HCT116 (cell line): ENCODE data around the gene PIK3CA. TPM values are rescaled to one million over a fixed set of nuclear protein-coding genes. Genes with fewer than 3 reads are reported as not detected.
"Not testable (repeated sequence)": the region's sequence is repeated elsewhere in the genome, so short reads cannot be mapped to it uniquely, and the experiment has no call there.

Experiments
- ATAC-seq: fragments of 200-7000 bp; cut with Tn5 transposase; 2 replicates; pipeline ENCODE4 v1.9.1; 2020; ENCODE audit warnings: mild to moderate bottlenecking, moderate library complexity
- BruUV-seq: library from RNA; stranded (reverse); fragments of 400-500 nt; replicated peaks from 2 replicates; lab custom pipeline; 2021; lab: Mats Ljungman, UMichigan
- CTCF ChIA-PET: fragments of 300-600 bp; sonication (Branson Sonifier 250); formaldehyde crosslinking; loops from one replicate; lab custom pipeline; 2021; ENCODE audit warnings: antibody characterized with exemption; lab: Charles Lee
- POLR2A ChIA-PET: fragments of 300-600, 350-600 bp; sonication (Branson Sonifier 250); formaldehyde crosslinking; loops from one replicate; lab custom pipeline; 2021; ENCODE audit warnings: antibody characterized with exemption; lab: Charles Lee
- RAD21 ChIA-PET, 2 experiments: fragments of 300-600 bp; sonication (Branson Sonifier 250); formaldehyde crosslinking; loops; one replicate each; lab custom pipeline; 2023; ENCODE audit warnings: low total read pairs in 2 of 2; ENCODE audit not compliant: uncharacterized antibody in 2 of 2, unreplicated experiment in 2 of 2, low non-redundant PET in 1 of 2; lab: Charles Lee
- DNase-seq: peaks from one replicate; pipeline ENCODE4 v3.0.0-alpha.2; 2010; ENCODE audit warnings: low read depth, low spot score
- H2AFZ ChIP-seq: fragments of 200-600 bp; shearing (Covaris generic), sonication (generic); 2 replicates; pipeline ENCODE4 v1.6.1; 2017; ENCODE audit warnings: low read depth, mixed run types, mixed read lengths, antibody characterized with exemption, low read length; ENCODE audit not compliant: poor library complexity, severe bottlenecking
- H3K27ac ChIP-seq: 2 replicates; pipeline ENCODE4 v1.5.1; 2012; ENCODE audit warnings: low read depth, low read length
- H3K27me3 ChIP-seq: fragments of 200-600 bp; sonication (generic); 2 replicates; pipeline ENCODE4 v1.6.1; 2016; ENCODE audit warnings: mixed run types, low read length, mixed read lengths; ENCODE audit not compliant: insufficient read depth
- H3K36me3 ChIP-seq, 2 experiments: fragments of 200-500 bp in 1 of 2; fragments of 200-600 bp in 1 of 2; sonication (Bioruptor generic) in 1 of 2; sonication (generic) in 1 of 2; 2 replicates each; pipeline versions ENCODE4 v1.5.1 to v1.6.1; 2014 to 2016; ENCODE audit warnings: low read length in 2 of 2, inconsistent platforms in 1 of 2, mixed read lengths in 1 of 2, mixed run types in 1 of 2; ENCODE audit not compliant: insufficient read depth in 2 of 2, control insufficient read depth in 1 of 2
- H3K4me1 ChIP-seq, 2 experiments: fragments of 200-600 bp in 1 of 2; sonication (generic) in 1 of 2; 2 replicates each; pipeline versions ENCODE4 v1.5.1 to v1.6.1; 2012 to 2017; ENCODE audit warnings: low read length in 2 of 2, inconsistent platforms in 1 of 2, mild to moderate bottlenecking in 1 of 2, mixed read lengths in 1 of 2, mixed run types in 1 of 2, moderate library complexity in 1 of 2; ENCODE audit not compliant: insufficient read depth in 2 of 2, control insufficient read depth in 1 of 2
- H3K4me2 ChIP-seq: fragments of 200-600 bp; sonication (generic); 2 replicates; pipeline ENCODE4 v1.6.1; 2017; ENCODE audit warnings: mixed run types, low read length, mixed read lengths
- H3K4me3 ChIP-seq, 2 experiments: fragments of 200-600 bp in 1 of 2; sonication (generic) in 1 of 2; replicated peaks in 1 of 2; 2 replicates each; pipeline ENCODE4 v1.5.1; 2011 to 2016; ENCODE audit warnings: low read length in 2 of 2, control low read depth in 1 of 2, low read depth in 1 of 2, mild to moderate bottlenecking in 1 of 2, mixed read lengths in 1 of 2, mixed run types in 1 of 2
- H3K79me2 ChIP-seq: fragments of 200-600 bp; sonication (generic); 2 replicates; pipeline ENCODE4 v1.6.1; 2017; ENCODE audit warnings: mild to moderate bottlenecking, mixed run types, low read length, moderate library complexity, mixed read lengths; ENCODE audit not compliant: insufficient read depth
- H3K9ac ChIP-seq: fragments of 200-600 bp; sonication (generic); 2 replicates; pipeline ENCODE4 v1.6.1; 2016; ENCODE audit warnings: low read length, mixed read lengths
- H3K9me2 ChIP-seq: fragments of 200-600 bp; sonication (generic), shearing (Covaris generic); 2 replicates; pipeline ENCODE4 v1.6.1; 2017; ENCODE audit warnings: mixed run types, mild to moderate bottlenecking, moderate library complexity; ENCODE audit not compliant: insufficient read depth
- H3K9me3 ChIP-seq, 2 experiments: fragments of 200-500 bp in 1 of 2; fragments of 200-600 bp in 1 of 2; sonication (Bioruptor generic) in 1 of 2; sonication (generic) in 1 of 2; 2 replicates each; pipeline ENCODE4 v1.6.1; 2014 to 2017; ENCODE audit warnings: low read length in 2 of 2, mixed read lengths in 2 of 2, inconsistent platforms in 1 of 2, low read depth in 1 of 2, mild to moderate bottlenecking in 1 of 2, mixed run types in 1 of 2, moderate library complexity in 1 of 2; ENCODE audit not compliant: control insufficient read depth in 1 of 2, insufficient read depth in 1 of 2
- H4K20me1 ChIP-seq: fragments of 200-600 bp; sonication (generic), shearing (Covaris generic); 2 replicates; pipeline ENCODE4 v1.6.1; 2017; ENCODE audit warnings: mixed run types, mild to moderate bottlenecking, moderate library complexity; ENCODE audit not compliant: insufficient read depth
- CEBPB ChIP-seq: IDR thresholded peaks from 2 replicates; pipeline ENCODE4 v1.6.1; 2012; ENCODE audit warnings: low read depth
- ELF1 ChIP-seq: IDR thresholded peaks from 2 replicates; pipeline ENCODE4 v1.6.1; 2012; ENCODE audit warnings: low read depth, borderline replicate concordance
- EZH2phosphoT487 ChIP-seq: fragments of 200-600 bp; IDR thresholded peaks from 2 replicates; pipeline ENCODE4 v1.6.1; 2018; ENCODE audit warnings: antibody characterized with exemption, borderline replicate concordance
- POLR2A ChIP-seq: IDR thresholded peaks from 2 replicates; pipeline ENCODE4 v1.7.0; 2011; ENCODE audit warnings: borderline replicate concordance; ENCODE audit not compliant: insufficient read depth, insufficient read length; ENCODE audit errors: extremely low read depth
- POLR2AphosphoS5 ChIP-seq: IDR thresholded peaks from 2 replicates; pipeline ENCODE4 v1.6.1; 2011; ENCODE audit warnings: mild to moderate bottlenecking, low read depth, low read length, moderate library complexity
- RAD21 ChIP-seq: IDR thresholded peaks from 2 replicates; pipeline ENCODE4 v1.6.1; 2012; ENCODE audit warnings: low read depth, mild to moderate bottlenecking
- SRF ChIP-seq: IDR thresholded peaks from 2 replicates; pipeline ENCODE4 v1.6.1; 2012; ENCODE audit warnings: low read depth
- YY1 ChIP-seq: IDR thresholded peaks from 2 replicates; pipeline ENCODE4 v1.6.1; 2011; ENCODE audit warnings: low read length, low read depth, moderate library complexity, mild to moderate bottlenecking; ENCODE audit not compliant: insufficient replicate concordance; ENCODE audit errors: extremely low read depth
- ZNF274 ChIP-seq: fragments of 200-500 bp; sonication (Bioruptor generic); IDR thresholded peaks from 2 replicates; pipeline ENCODE4 v1.6.1; 2014; ENCODE audit warnings: mild to moderate bottlenecking, low read depth, low read length, inconsistent platforms
- intact Hi-C: fragments of 100-400 bp; cut with micrococcal nuclease; formaldehyde crosslinking; loops from 2 replicates; pipeline ENCODE4 v1.10.0; 2022
- total RNA-seq: library from RNA; stranded (reverse); gene quantifications from one replicate; pipeline ENCODE4 v1.2.1, GENCODE V29; 2021; ENCODE audit not compliant: unreplicated experiment
- TF ChIP-seq, protein P1 (sequence below): IDR thresholded peaks from 2 replicates; pipeline ENCODE4 v1.6.1; 2012

PIK3CA gene
- total RNA-seq, 1 experiment from 2014 or later = 17.9 TPM

- intact Hi-C loops, BruUV-seq, POLR2A ChIA-PET, RAD21 ChIA-PET, H3K9ac ChIP-seq, H3K36me3 ChIP-seq, H3K4me2 ChIP-seq, H3K27me3 ChIP-seq, H3K9me2 ChIP-seq, ATAC-seq, H4K20me1 ChIP-seq, H2AFZ ChIP-seq, H3K79me2 ChIP-seq, CTCF ChIA-PET, H3K27ac ChIP-seq, H3K9me3 ChIP-seq, H3K4me1 ChIP-seq, H3K4me3 ChIP-seq, DNase-seq: not testable (repeated sequence)
Measured at GRCh38 chr3:179218213-179218612, 70.1 kb downstream of the PIK3CA start.

- DNase-seq (no peak), ATAC-seq (no peak; the same call in 1 of the 2 replicates)
- H3K9me3 ChIP-seq = no peaks in the 10 kb centered on the region
- H4K20me1 ChIP-seq = no peaks in the 10 kb centered on the region
- H3K36me3 ChIP-seq = no peaks in the 10 kb centered on the region
- ChIA-PET RAD21 (no interaction called here), POLR2A (no interaction called here)
- no peak overlapping the region for H3K9ac ChIP-seq
- H3K4me2 ChIP-seq = no peak overlapping the region
- intact Hi-C loops = no loop called here
- BruUV-seq = no TSS peak
- TF ChIP-seq ELF1 (no peak), POLR2AphosphoS5 (no peak), ZNF274 (no peak), CEBPB (no peak), EZH2phosphoT487 (no peak), YY1 (no peak), SRF (no peak), POLR2A (no peak), RAD21 (no peak)
- TF ChIP-seq, protein P1, sequence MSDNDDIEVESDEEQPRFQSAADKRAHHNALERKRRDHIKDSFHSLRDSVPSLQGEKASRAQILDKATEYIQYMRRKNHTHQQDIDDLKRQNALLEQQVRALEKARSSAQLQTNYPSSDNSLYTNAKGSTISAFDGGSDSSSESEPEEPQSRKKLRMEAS = no peak
- TF ChIP-seq, all 23 proteins: peak for 0
- H3K27ac ChIP-seq = no peak overlapping the region
- no peak overlapping the region for H2AFZ ChIP-seq
- no peak overlapping the region for H3K4me3 ChIP-seq
- H3K9me2 ChIP-seq = no peaks in the 10 kb centered on the region
- CTCF ChIA-PET = no interaction called here
- peaks cover 0 to 8% of the 10 kb centered on the region in 2 experiments; a peak in 2 of 4 replicates for H3K4me1 ChIP-seq
- H3K27me3 ChIP-seq = no peaks in the 10 kb centered on the region
- H3K79me2 ChIP-seq = no peaks in the 10 kb centered on the region
Measured at GRCh38 chr3:179223548-179223947, 75.4 kb downstream of the PIK3CA start.
